ENCODE measurements around the gene LRBA. TPM values are rescaled to one million over a fixed set of nuclear protein-coding genes. Genes with fewer than 3 reads are reported as not detected.

LRBA gene
- total and polyA plus RNA-seq, 4 donors: 11.8 to 149 (median 34.2) TPM

- no peak for TF ChIP-seq CTCF (IDR thresholded peaks at IDR 0.05; ENCODE audit: control extremely low read depth, extremely low read depth)
These were observed 480.3 kb downstream of the LRBA start for GRCh38 chr4:150534818-150535217.

GRCh38 chr4:150533673-150534072 is 481.4 kb downstream of the LRBA start:
- Histone ChIP-seq H3K4me3 (no peak overlapping the region), H3K9me3 (ENCODE audit: control insufficient read depth in 4 of 4, insufficient read depth in 3 of 4, low read length in 3 of 4) (no peaks in the 10 kb centered on the region), H3K27me3 (ENCODE audit: control insufficient read depth in 3 of 3, insufficient read depth in 3 of 3, low read length in 2 of 3) (no peaks in the 10 kb centered on the region), H3K27ac (ENCODE audit: low read depth in 1 of 2, low read length in 1 of 2) (no peak overlapping the region), H3K9ac (ENCODE audit: insufficient read depth in 1 of 2, low read length in 2 of 2) (no peak overlapping the region), H3K4me1 (ENCODE audit: control insufficient read depth in 5 of 5, insufficient read depth in 5 of 5, low read length in 5 of 5) (no peaks in the 10 kb centered on the region), H3K36me3 (ENCODE audit: control insufficient read depth in 4 of 4, insufficient read depth in 4 of 4, low read length in 4 of 4) (no peaks in the 10 kb centered on the region)
- ATAC-seq (ENCODE audit: insufficient read depth, low FRiP score) (no peak), DNase-seq (no peak)
- TF ChIP-seq CTCF (IDR thresholded peaks at IDR 0.05; ENCODE audit: control extremely low read depth, extremely low read depth): no peak
- WGBS, 2 donors: 91 to 92% methylated on average over 3 of the region's 3 CpGs

More at GRCh38 chr4:150534818-150535217, 480.3 kb downstream of the LRBA start:
- Histone ChIP-seq H3K27ac (ENCODE audit: low read depth in 1 of 2, low read length in 1 of 2) (no peak overlapping the region), H3K4me3 (no peak overlapping the region), H3K9me3 (ENCODE audit: control insufficient read depth in 4 of 4, insufficient read depth in 3 of 4, low read length in 3 of 4) (no peaks in the 10 kb centered on the region), H3K4me1 (ENCODE audit: control insufficient read depth in 5 of 5, insufficient read depth in 5 of 5, low read length in 5 of 5) (no peaks in the 10 kb centered on the region), H3K9ac (ENCODE audit: insufficient read depth in 1 of 2, low read length in 2 of 2) (no peak overlapping the region), H3K27me3 (ENCODE audit: control insufficient read depth in 3 of 3, insufficient read depth in 3 of 3, low read length in 2 of 3) (no peaks in the 10 kb centered on the region), H3K36me3 (ENCODE audit: control insufficient read depth in 4 of 4, insufficient read depth in 4 of 4, low read length in 4 of 4) (no peaks in the 10 kb centered on the region)
- DNase-seq (no peak), ATAC-seq (ENCODE audit: insufficient read depth, low FRiP score) (no peak)

GRCh38 chr4:150525321-150525868 is 489.7 kb downstream of the LRBA start:
- Histone ChIP-seq H3K27ac (ENCODE audit: low read depth in 1 of 2, low read length in 1 of 2) (no peak overlapping the region), H3K27me3 (ENCODE audit: control insufficient read depth in 3 of 3, insufficient read depth in 3 of 3, low read length in 2 of 3) (no peaks in the 10 kb centered on the region), H3K4me3 (no peak overlapping the region), H3K36me3 (ENCODE audit: control insufficient read depth in 4 of 4, insufficient read depth in 4 of 4, low read length in 4 of 4) (no peaks in the 10 kb centered on the region), H3K9ac (ENCODE audit: insufficient read depth in 1 of 2, low read length in 2 of 2) (no peak overlapping the region), H3K9me3 (ENCODE audit: control insufficient read depth in 4 of 4, insufficient read depth in 3 of 4, low read length in 3 of 4) (no peaks in the 10 kb centered on the region), H3K4me1 (ENCODE audit: control insufficient read depth in 5 of 5, insufficient read depth in 5 of 5, low read length in 5 of 5) (no peaks in the 10 kb centered on the region)
- DNase-seq (no peak), ATAC-seq (ENCODE audit: insufficient read depth, low FRiP score) (no peak)
- no peak for TF ChIP-seq CTCF (IDR thresholded peaks at IDR 0.05; ENCODE audit: control extremely low read depth, extremely low read depth)
- 53 to 75% methylated on average over 3 of the region's 3 CpGs for WGBS, 2 donors

- no peak for DNase-seq
- no peak for TF ChIP-seq CTCF (IDR thresholded peaks at IDR 0.05; ENCODE audit: control extremely low read depth, extremely low read depth)
- Histone ChIP-seq H3K4me1 (ENCODE audit: control insufficient read depth in 5 of 5, insufficient read depth in 5 of 5, low read length in 5 of 5) (no peaks in the 10 kb centered on the region), H3K36me3 (ENCODE audit: control insufficient read depth in 4 of 4, insufficient read depth in 4 of 4, low read length in 4 of 4) (no peaks in the 10 kb centered on the region), H3K27me3 (ENCODE audit: control insufficient read depth in 3 of 3, insufficient read depth in 3 of 3, low read length in 2 of 3) (no peaks in the 10 kb centered on the region), H3K4me3 (no peak overlapping the region), H3K9me3 (ENCODE audit: control insufficient read depth in 4 of 4, insufficient read depth in 3 of 4, low read length in 3 of 4) (no peaks in the 10 kb centered on the region), H3K27ac (ENCODE audit: low read depth in 1 of 2, low read length in 1 of 2) (no peak overlapping the region), H3K9ac (ENCODE audit: insufficient read depth in 1 of 2, low read length in 2 of 2) (no peak overlapping the region)
- 90 to 95% methylated on average over 3 of the region's 3 CpGs for WGBS, 2 donors
- ATAC-seq (ENCODE audit: insufficient read depth, low FRiP score): no peak
These were observed 496.5 kb downstream of the LRBA start for GRCh38 chr4:150518559-150518958.
